Daoy (cell line): ENCODE measurements around the gene SEC22A. TPM values are rescaled to one million over a fixed set of nuclear protein-coding genes. Genes with fewer than 3 reads are reported as not detected.
A peak's percentile ranks its signal among the peaks of the same experiment; 100 is the strongest.

Source experiments
- DNase-seq: peaks from one replicate; pipeline ENCODE4 v3.0.0-alpha.2; 2015; ENCODE audit warnings: low read depth
- total RNA-seq: library from RNA; depleted of rRNA; stranded (reverse); fragments of >200 nt; shearing (Covaris generic); gene quantifications from 2 replicates; pipeline ENCODE4 v1.2.3, GENCODE V29; 2014; rRNA removed

The SEC22A gene, protein sequence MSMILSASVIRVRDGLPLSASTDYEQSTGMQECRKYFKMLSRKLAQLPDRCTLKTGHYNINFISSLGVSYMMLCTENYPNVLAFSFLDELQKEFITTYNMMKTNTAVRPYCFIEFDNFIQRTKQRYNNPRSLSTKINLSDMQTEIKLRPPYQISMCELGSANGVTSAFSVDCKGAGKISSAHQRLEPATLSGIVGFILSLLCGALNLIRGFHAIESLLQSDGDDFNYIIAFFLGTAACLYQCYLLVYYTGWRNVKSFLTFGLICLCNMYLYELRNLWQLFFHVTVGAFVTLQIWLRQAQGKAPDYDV
- 44.9 and 45.1 TPM in 2 replicates for total RNA-seq

- peak; percentile 98 for DNase-seq
Observed at GRCh38 chr3:123201557-123202427, at the start of gene SEC22A. TSS of gene SEC22A (plus strand) at chr3:123201943. CDS start at chr3:123209218, 7,275 bp downstream.

DNA sequence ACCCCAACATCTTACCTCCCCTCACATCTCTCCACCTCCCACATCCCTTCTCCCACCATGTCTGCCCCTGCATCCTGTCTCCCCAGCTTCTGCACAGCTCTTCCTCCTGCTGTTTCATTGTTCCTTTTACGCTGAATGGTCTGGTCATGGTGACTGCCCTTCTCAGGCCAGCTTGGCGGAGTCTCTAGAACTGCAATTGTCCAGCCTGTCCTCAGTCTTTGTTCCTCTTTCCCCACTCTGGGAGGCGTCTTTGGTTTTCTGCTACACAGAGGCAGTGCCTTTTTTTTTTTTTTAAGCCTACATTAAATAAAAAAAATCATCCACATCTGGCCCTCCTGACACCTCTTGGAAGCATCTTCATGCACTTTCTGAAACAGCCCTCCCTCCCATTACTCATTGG lies 49.1 kb upstream of the SEC22A start:
- DNase-seq, result no peak

- DNase-seq, result no peak
Observed at GRCh38 chr3:123153125-123154019, 48.4 kb upstream of the SEC22A start.

DNA sequence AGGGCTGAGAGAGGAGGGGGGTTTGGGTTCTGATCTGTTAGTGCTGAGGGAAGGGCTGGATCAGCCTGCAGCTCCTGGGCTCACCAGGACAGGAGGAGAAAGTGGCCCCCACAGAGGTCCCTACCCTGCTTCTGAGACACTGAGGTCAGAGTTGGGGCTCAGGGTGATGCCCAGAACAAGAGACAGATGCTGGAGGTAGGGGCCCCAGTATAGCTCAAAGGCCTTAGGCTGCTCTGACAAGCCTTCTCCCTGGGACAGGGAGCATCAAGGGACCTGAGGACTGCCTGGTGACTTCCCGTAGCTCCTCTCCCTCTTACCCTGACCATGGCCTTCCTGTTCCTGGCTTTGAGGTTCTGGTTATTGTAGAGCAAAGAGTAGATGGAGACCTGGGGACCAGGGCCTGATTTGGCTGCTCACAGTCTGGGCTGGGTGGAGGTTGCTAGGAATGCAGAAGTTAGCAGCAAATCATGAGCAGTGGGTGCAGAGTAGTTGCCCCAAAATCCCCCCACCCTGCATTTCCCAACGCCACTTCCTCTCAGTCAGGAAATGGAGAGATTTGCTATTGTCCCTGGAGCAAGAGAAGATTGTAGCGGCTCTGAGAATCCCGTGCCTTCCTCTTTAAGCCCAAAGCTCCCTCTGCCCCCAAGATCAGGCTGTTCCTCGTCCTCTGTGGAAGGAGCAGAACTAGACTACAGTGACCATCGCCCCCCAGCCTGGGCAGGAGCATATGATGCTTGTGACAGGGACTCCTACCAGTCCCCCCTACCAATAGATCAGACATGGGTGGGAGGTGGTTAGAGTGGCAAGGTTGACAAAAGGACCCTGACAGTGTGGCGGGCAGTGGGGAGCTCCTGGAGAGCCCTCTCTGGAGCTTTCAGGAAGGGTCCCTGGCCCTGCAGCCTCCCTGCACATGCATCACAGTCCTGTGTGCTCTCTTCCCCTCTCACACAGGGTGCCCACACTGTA lies 47.4 kb upstream of the SEC22A start:
- DNase-seq, result no peak

DNA sequence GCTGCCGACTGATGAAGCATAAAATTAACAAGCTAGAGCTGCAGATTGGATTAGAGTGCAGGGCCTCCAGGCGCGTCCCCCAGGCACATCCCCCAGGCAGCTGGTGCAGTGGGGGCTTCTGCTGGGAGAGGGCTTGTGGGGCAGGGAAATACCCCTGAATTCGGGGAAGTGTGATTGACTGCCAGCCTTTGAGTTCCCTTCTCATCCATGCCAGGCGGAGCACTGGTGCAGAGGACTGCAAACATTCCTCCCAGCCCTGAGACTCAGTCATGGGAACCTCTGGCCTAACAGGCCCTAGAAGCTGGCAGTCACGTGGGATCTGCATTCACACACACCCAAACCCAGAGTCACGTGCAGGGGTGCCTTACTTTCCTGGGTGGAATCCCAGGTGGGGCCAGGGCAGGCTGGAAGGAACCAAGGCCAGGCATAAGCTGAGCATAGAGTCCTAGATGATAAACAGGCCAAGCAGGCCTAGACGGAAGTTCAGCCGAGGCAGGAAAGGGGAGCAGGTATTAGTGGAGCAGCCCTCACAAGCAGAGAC lies 46.2 kb upstream of the SEC22A start:
- no peak for DNase-seq

DNA sequence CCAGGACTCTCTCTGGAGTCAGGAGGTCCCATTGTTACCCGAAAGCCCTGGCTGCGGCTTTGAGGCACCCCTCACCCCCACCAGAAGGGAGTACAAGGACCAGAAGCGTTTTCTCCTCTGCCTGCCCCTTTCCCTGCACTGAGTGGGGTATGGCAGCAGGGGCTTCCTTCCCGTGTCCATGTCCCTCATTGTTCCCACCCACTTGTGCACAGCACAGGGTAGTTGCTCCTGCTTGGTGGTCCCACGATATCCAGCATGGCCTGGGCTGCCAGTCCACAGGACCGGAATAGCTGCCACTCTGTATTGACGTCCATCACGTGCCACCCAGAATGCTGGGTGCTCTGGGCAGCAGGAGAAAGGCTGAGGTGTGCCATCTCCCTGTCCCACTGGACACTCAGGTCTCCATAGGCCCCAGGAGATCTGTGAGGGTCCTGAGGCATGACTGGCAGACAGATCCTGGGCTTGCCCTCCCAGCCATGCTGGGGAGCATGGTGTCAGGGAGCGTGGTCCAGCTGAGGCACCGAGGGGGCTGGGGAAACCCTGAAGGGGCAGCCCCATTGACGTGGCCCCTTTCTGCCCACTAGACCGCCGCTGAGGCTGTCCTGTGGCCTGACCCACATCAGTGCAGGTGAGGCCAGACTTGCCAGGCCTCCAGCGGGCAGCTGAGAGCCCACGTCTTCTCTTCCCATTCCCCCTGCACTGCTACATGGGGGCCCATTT lies 45.3 kb upstream of the SEC22A start:
- DNase-seq, result no peak

- no peak for DNase-seq
Observed at GRCh38 chr3:123157209-123157597, 44.5 kb upstream of the SEC22A start.

GRCh38 chr3:123157598-123158287 lies 44.0 kb upstream of the SEC22A start:
- DNase-seq, result no peak

- peak; percentile 20 for DNase-seq
Observed at GRCh38 chr3:123158330-123158729, 43.4 kb upstream of the SEC22A start.

GRCh38 chr3:123158899-123159390 lies 42.8 kb upstream of the SEC22A start:
- DNase-seq, result no peak

DNA sequence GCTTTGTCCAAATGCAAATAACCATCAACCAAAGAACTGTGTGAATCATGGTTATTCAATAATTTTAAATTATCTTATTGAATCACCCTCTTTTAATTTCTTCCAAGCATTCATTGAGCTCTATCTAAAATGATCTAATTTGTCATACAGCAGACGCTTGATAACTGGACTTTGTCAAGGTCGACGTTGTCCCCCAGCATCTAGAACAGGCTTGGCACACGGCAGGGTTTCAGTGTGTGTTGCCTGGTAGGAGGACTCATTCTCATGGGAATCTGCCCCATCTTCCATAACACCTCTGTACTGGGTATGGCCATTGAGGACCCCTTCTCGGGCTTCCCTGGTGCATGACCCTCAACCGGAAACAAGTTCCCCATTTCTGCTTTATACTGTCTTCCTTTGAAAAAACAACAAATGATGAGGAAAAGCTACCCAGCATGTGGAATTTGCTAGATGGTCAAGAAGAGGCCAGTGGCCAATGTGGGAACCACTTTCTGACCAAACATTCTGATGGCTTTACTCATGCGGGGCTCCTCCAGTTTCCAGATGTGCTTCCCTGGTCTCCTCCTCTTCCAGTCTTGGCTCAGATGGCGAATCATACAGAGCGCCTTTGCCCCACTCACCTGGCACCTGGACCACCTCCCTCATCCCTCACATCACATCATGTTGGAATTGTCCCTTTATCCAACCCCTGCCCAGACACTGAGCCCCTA lies 41.7 kb upstream of the SEC22A start:
- no peak for DNase-seq

DNA sequence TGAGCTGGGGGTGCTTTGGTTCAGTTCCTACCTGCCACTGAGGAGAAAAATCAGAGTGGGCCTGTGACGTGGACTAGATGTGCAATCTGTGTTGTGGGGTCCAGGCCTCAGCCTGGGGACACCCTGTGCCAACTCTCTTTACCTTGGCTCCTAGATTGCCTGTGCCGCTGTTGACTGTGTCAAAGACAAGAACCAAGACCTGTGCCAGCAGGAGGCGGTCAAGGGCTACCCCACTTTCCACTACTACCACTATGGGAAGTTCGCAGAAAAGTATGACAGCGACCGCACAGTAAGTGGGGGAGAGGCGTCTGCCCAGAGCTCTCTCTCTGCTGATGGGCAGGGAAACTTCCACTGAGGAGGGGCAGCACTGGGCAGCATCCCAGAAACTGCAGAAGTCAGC lies 40.6 kb upstream of the SEC22A start:
- DNase-seq, result no peak

- DNase-seq, result no peak
Observed at GRCh38 chr3:123163141-123163540, 38.6 kb upstream of the SEC22A start.

- no peak for DNase-seq
Observed at GRCh38 chr3:123165163-123165562, 36.6 kb upstream of the SEC22A start.

DNA sequence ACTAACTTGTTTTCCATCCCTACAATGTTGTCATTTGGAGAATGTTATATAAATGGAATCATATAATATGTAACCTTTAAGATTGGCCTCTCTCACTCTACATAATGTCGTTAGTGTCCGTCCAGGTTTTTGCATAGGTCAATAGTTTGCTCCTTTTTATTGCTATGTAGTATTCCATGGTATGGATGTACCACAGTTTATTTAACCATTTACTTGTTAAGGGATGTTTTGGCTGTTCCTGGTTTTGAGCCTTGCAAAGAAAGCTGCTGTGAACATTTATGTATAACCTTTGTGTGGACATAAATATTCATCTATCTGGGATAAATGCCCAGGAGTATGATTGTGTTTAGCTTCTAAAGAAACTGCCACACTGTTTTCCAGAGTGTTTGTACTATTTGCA lies 34.1 kb upstream of the SEC22A start:
- no peak for DNase-seq

- no peak for DNase-seq
Observed at GRCh38 chr3:123168122-123168521, 33.6 kb upstream of the SEC22A start.

GRCh38 chr3:123168605-123169004 lies 33.1 kb upstream of the SEC22A start:
- no peak for DNase-seq

DNA sequence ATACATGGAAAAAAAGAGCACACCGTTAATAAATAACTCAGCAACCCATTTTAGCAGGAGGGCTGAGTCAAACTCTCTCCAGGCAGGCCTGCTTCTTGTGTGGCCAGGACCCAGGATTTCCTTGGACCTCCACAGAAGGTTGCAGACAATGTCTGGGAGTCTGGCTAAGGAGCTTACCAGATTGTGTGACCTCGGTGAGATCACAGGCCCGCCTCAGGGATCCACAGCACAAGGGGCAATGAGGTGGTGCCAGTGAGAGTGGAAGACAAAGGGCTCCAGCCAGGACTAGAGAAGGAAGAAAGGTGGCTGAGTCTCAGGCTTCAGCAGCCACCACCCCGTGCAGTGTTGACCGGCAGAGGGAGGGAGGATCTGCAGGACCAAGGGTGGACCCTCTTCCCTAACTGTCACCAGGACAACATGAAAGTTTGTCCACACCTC lies 32.2 kb upstream of the SEC22A start:
- DNase-seq, result no peak
